Hematopoietic multipotent progenitor cell treated with erythropoietin and hydrocortisone succinate and interleukin-3 and kit ligand, for 4 days (in vitro differentiated cells): ENCODE results near the gene ASAP2.
A peak's percentile ranks its signal among the peaks of the same experiment; 100 is the strongest.

Experiments
- DNase-seq: peaks from one replicate; pipeline ENCODE4 v3.0.0-alpha.2; 2015

Gene ASAP2

GRCh38 chr2:9410108-9410507, 203.5 kb downstream of the ASAP2 start:
- DNase-seq, result no peak

GRCh38 chr2:9412781-9413180, 206.2 kb downstream of the ASAP2 start:
- DNase-seq, result no peak

GRCh38 chr2:9415516-9416169, 209.0 kb downstream of the ASAP2 start:
- no peak for DNase-seq

GRCh38 chr2:9416267-9416961, 209.8 kb downstream of the ASAP2 start:
- DNase-seq, result no peak

- no peak for DNase-seq
Measured at GRCh38 chr2:9416962-9417316, 210.3 kb downstream of the ASAP2 start.

- DNase-seq, result no peak
Measured at GRCh38 chr2:9417725-9418124, 211.1 kb downstream of the ASAP2 start.

- no peak for DNase-seq
Measured at GRCh38 chr2:9418746-9419145, 212.1 kb downstream of the ASAP2 start.

GRCh38 chr2:9419541-9419940, 212.9 kb downstream of the ASAP2 start:
- DNase-seq, result no peak

GRCh38 chr2:9420495-9420894, 213.9 kb downstream of the ASAP2 start:
- no peak for DNase-seq

- peak; percentile 81 for DNase-seq
Measured at GRCh38 chr2:9422321-9423099, 215.9 kb downstream of the ASAP2 start.

GRCh38 chr2:9423100-9423921, 216.7 kb downstream of the ASAP2 start, which contains the start of the genes CPSF3 and ITGB1BP1:
Gene CPSF3 (plus strand): TSS chr2:9423654. CDS start chr2:9423774, 120 bp downstream.
Gene ITGB1BP1 (minus strand): TSS chr2:9423528. CDS start chr2:9418697, 4,831 bp downstream.
- peak; percentile 99 for DNase-seq

GRCh38 chr2:9423922-9424272, 217.3 kb downstream of the ASAP2 start:
- peak; percentile 45 for DNase-seq

- DNase-seq, result no peak
Measured at GRCh38 chr2:9424447-9425164, 218.0 kb downstream of the ASAP2 start.

- no peak for DNase-seq
Measured at GRCh38 chr2:9428965-9429577, 222.5 kb downstream of the ASAP2 start.

GRCh38 chr2:9430316-9431293, 224.0 kb downstream of the ASAP2 start:
- DNase-seq, result no peak

GRCh38 chr2:9434489-9434888, 227.9 kb downstream of the ASAP2 start:
- DNase-seq, result no peak

GRCh38 chr2:9439536-9439935, 232.9 kb downstream of the ASAP2 start:
- DNase-seq, result no peak

GRCh38 chr2:9440058-9440727, 233.6 kb downstream of the ASAP2 start:
- DNase-seq, result no peak

GRCh38 chr2:9441556-9441955, 234.9 kb downstream of the ASAP2 start:
- DNase-seq, result no peak

- no peak for DNase-seq
Measured at GRCh38 chr2:9443526-9443925, 236.9 kb downstream of the ASAP2 start.
